C1 segment of cervical spinal cord (tissue), 14 donors: ENCODE data around the gene AXIN1.

Source experiments
- DNase-seq, 14 donors: peaks; one replicate each; lab custom pipeline; 2025; lab: John Stamatoyannopoulos, UW

Gene AXIN1

DNA sequence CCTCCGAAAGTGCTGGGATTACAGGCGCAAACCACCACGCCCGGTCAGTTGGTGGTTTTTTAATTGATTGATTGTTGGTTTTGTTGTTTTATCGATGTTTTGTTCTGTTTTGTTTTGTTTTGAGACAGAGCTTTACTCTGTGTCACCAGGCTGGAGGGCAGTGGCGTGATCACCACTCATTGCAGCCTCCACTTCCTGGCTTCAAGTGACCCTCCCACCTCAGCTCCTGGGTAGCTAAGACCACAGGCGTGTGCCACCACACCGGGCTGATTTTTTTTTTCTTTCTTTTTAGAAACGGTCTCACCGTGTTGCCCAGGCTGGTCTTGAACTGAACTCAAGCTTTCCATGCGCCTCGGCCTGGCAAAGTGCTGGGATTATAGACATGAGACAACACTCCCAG is 105.5 kb downstream of the AXIN1 start:
- DNase-seq, result no peak

- DNase-seq, result no peak
These were observed 107.4 kb downstream of the AXIN1 start for GRCh38 chr16:245105-245504.

- DNase-seq, result no peak
These were observed 109.2 kb downstream of the AXIN1 start for GRCh38 chr16:243348-243747.

GRCh38 chr16:242281-242680 is 110.2 kb downstream of the AXIN1 start:
- DNase-seq, result no peak

GRCh38 chr16:240559-240958 is 112.0 kb downstream of the AXIN1 start:
- DNase-seq, result no peak

GRCh38 chr16:239948-240277 is 112.6 kb downstream of the AXIN1 start:
- peak in 7 of 14 donors; percentile 3 to 20 (median 15) for DNase-seq
